Stimulated activated CD4-positive, alpha-beta T cell treated with anti-CD3 and anti-CD28 coated beads, Interleukin-4, amount 100 ng/mL, for 48 hours (primary cell): ENCODE results near the gene TBCB.
"Not testable (repeated sequence)": the region's sequence is repeated elsewhere in the genome, so short reads cannot be mapped to it uniquely, and the experiment has no call there.

Experiments
- DNase-seq, 2 donors: peaks; one replicate each; pipeline ENCODE4 v3.0.0-alpha.2; 2020; ENCODE audit warnings: low read depth in 2 of 2

Gene TBCB

GRCh38 chr19:36172852-36173251 is 57.6 kb downstream of the TBCB start:
- DNase-seq = no peak

GRCh38 chr19:36173846-36174245 is 58.6 kb downstream of the TBCB start:
- not testable (repeated sequence) for DNase-seq
